Mucosa of descending colon (tissue), 3 donors: Measurements from ENCODE around the gene CST9. TPM values are rescaled to one million over a fixed set of nuclear protein-coding genes. Genes with fewer than 3 reads are reported as not detected.

ENCODE experiments used
- ATAC-seq: fragments of 200-7000 bp; cut with Tn5 transposase; one replicate; pipeline ENCODE4 v1.9.1; 2020; ENCODE audit warnings: mild to moderate bottlenecking, moderate library complexity
- DNase-seq, 3 donors: peaks; one replicate each; pipeline ENCODE4 v3.0.0-alpha.2; 2020
- H3K36me3 ChIP-seq: fragments of 200-600 bp; one replicate; pipeline ENCODE4 v1.8.0; 2021; ENCODE audit warnings: low read depth, mild to moderate bottlenecking
- H3K4me1 ChIP-seq: fragments of 200-600 bp; one replicate; pipeline ENCODE4 v1.8.0; 2021; ENCODE audit warnings: low read depth, mild to moderate bottlenecking
- H3K4me3 ChIP-seq: fragments of 200-600 bp; one replicate; pipeline ENCODE4 v1.8.0; 2021; ENCODE audit warnings: mild to moderate bottlenecking
- H3K9me3 ChIP-seq: fragments of 200-600 bp; one replicate; pipeline ENCODE4 v1.8.0; 2021; ENCODE audit warnings: mild to moderate bottlenecking
- CTCF ChIP-seq: fragments of 200-600 bp; IDR thresholded peaks from one replicate; pipeline ENCODE4 v1.8.0; 2022; ENCODE audit warnings: antibody characterized with exemption, mild to moderate bottlenecking
- intact Hi-C, 2 donors: fragments of 100-400 bp; cut with DNase I in 1 of 2; cut with micrococcal nuclease in 1 of 2; formaldehyde crosslinking; loops; one replicate each; pipeline versions ENCODE4 v1.11.0 to v1.11.1; 2022; cut with DNase I, micrococcal nuclease
- long read RNA-seq, 2 donors: library from polyadenylated mRNA; unstranded; transcript quantifications; one replicate each; pipeline ENCODE4 v2.0.0, GENCODE V29; 2019 to 2021
- total RNA-seq, 3 donors: library from RNA; stranded (reverse); fragmentation: NEBNext Ultra II Directional in 2 of 3; extraction: Animal tissue kit (Norgen Biotek cat#: 25700) in 2 of 3; gene quantifications; one replicate each; pipeline versions ENCODE4 v1.2.1 to v1.2.4, GENCODE V29; 2021 to 2023
- donor health status: DM: no; HTN: no; CAD: no; lungs with moderate emphysema.
- donor health status: DM: no; HTN: no; CAD: no.
- donor health status: DM: no; HTN: yes; CAD: no.

CST9 gene
- not detected for total RNA-seq
- long read RNA-seq, donor 1, result 0 reads
- long read RNA-seq, donor 2, result 0 reads

GRCh38 chr20:23605867-23606651 is at the start of gene CST9:
TSS of gene CST9 (minus strand) at chr20:23605917. CDS start at chr20:23605864, 53 bp downstream.
- H3K9me3 ChIP-seq, result no peaks in the 10 kb centered on the region
- ATAC-seq (no peak), DNase-seq (no peak)
- intact Hi-C loops, result loop anchor here in 1 of 2 donors (10.0 kb wide), 1 partner anchor 161 kb away; no protein-coding TSS in a partner anchor
- no peak for TF ChIP-seq CTCF
- no peaks in the 10 kb centered on the region for H3K36me3 ChIP-seq
- no peaks in the 10 kb centered on the region for H3K4me1 ChIP-seq
- H3K4me3 ChIP-seq, result no peak within 1 kb of the TSS

- no peak for ATAC-seq
Observed at GRCh38 chr20:23654717-23655116, 49.0 kb upstream of the CST9 start.

GRCh38 chr20:23654000-23654399 is 48.3 kb upstream of the CST9 start:
- no peak for TF ChIP-seq CTCF
- no peak overlapping the region for H3K4me3 ChIP-seq
- no peaks in the 10 kb centered on the region for H3K9me3 ChIP-seq
- H3K36me3 ChIP-seq, result no peaks in the 10 kb centered on the region
- DNase-seq (no peak), ATAC-seq (no peak)
- H3K4me1 ChIP-seq, result no peaks in the 10 kb centered on the region
- intact Hi-C loops, result no loop called here

More at GRCh38 chr20:23654717-23655116, 49.0 kb upstream of the CST9 start:
- Histone ChIP-seq H3K4me1 (no peaks in the 10 kb centered on the region), H3K9me3 (no peaks in the 10 kb centered on the region), H3K36me3 (no peaks in the 10 kb centered on the region), H3K4me3 (no peak overlapping the region)
- DNase-seq, result no peak
- no peak for TF ChIP-seq CTCF
- intact Hi-C loops, result no loop called here

GRCh38 chr20:23653400-23653938 is 47.8 kb upstream of the CST9 start:
- TF ChIP-seq CTCF, result no peak
- H3K9me3 ChIP-seq, result no peaks in the 10 kb centered on the region
- intact Hi-C loops, result no loop called here
- no peaks in the 10 kb centered on the region for H3K4me1 ChIP-seq
- H3K36me3 ChIP-seq, result no peaks in the 10 kb centered on the region
- no peak overlapping the region for H3K4me3 ChIP-seq
- DNase-seq, result no peak
- ATAC-seq, result no peak

- intact Hi-C loops, result no loop called here
- Histone ChIP-seq H3K4me3 (no peak overlapping the region), H3K4me1 (no peaks in the 10 kb centered on the region), H3K9me3 (no peaks in the 10 kb centered on the region), H3K36me3 (no peaks in the 10 kb centered on the region)
- DNase-seq, result no peak
- ATAC-seq, result no peak
- TF ChIP-seq CTCF, result no peak
Observed at GRCh38 chr20:23652926-23653325, 47.2 kb upstream of the CST9 start.
